Measurements from ENCODE around the gene BANF2.

BANF2 gene

DNA sequence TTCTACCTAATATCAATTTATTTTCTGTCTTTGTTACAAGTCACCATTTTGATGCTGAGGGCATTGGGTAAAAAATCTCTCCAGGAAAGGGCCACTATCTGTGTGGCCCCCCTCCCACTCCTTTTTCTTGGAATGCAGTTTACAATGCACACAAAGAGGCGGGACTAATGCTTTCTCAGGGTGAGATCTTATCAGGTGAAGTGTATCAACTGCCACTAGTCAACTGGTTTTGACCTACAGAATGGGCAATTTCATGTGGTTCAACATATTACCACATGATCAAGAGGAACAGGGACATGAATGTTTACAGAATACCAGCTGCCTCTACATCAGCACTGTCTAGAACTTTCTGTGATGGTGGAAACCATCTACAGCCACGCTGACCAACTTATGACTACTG, 21.5 kb upstream of the BANF2 start:
- Histone ChIP-seq H3K27me3 (ENCODE audit: control insufficient read depth, insufficient read depth, low read length) (no peaks in the 10 kb centered on the region), H3K4me3 (ENCODE audit: low read length) (no peak overlapping the region), H3K9me3 (ENCODE audit: control insufficient read depth, low read depth, low read length) (no peaks in the 10 kb centered on the region), H3K36me3 (ENCODE audit: control insufficient read depth, low read depth, low read length) (peaks cover 8% of the 10 kb centered on the region), H3K4me1 (ENCODE audit: control insufficient read depth, low read depth, low read length) (peaks cover 13% of the 10 kb centered on the region), H3K9ac (ENCODE audit: low read length) (no peak overlapping the region), H3K27ac (ENCODE audit: low read length) (no peak overlapping the region)

DNA sequence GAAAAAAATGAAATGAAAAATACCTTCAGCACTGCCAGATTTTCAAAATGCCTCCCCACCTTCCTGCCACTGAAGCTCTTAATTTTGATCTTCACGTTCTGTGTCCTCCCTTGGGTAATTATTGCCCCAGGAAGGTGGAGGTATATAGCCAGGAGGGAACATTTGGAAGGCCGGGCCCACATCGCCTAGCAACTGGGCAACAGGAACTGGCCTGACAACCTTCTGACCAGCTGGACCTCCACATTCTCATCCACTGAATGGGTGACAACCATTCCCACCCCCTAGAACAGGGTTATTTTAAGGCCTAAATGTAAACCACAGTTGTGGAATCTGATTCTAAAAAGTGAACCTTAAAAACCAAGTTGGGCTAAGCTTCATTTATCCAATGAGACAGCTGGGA, 20.9 kb upstream of the BANF2 start:
- Histone ChIP-seq H3K27me3 (ENCODE audit: control insufficient read depth, insufficient read depth, low read length) (no peaks in the 10 kb centered on the region), H3K9ac (ENCODE audit: low read length) (no peak overlapping the region), H3K4me1 (ENCODE audit: control insufficient read depth, low read depth, low read length) (peaks cover 13% of the 10 kb centered on the region), H3K9me3 (ENCODE audit: control insufficient read depth, low read depth, low read length) (no peaks in the 10 kb centered on the region), H3K27ac (ENCODE audit: low read length) (no peak overlapping the region), H3K4me3 (ENCODE audit: low read length) (no peak overlapping the region), H3K36me3 (ENCODE audit: control insufficient read depth, low read depth, low read length) (peaks cover 8% of the 10 kb centered on the region)

DNA sequence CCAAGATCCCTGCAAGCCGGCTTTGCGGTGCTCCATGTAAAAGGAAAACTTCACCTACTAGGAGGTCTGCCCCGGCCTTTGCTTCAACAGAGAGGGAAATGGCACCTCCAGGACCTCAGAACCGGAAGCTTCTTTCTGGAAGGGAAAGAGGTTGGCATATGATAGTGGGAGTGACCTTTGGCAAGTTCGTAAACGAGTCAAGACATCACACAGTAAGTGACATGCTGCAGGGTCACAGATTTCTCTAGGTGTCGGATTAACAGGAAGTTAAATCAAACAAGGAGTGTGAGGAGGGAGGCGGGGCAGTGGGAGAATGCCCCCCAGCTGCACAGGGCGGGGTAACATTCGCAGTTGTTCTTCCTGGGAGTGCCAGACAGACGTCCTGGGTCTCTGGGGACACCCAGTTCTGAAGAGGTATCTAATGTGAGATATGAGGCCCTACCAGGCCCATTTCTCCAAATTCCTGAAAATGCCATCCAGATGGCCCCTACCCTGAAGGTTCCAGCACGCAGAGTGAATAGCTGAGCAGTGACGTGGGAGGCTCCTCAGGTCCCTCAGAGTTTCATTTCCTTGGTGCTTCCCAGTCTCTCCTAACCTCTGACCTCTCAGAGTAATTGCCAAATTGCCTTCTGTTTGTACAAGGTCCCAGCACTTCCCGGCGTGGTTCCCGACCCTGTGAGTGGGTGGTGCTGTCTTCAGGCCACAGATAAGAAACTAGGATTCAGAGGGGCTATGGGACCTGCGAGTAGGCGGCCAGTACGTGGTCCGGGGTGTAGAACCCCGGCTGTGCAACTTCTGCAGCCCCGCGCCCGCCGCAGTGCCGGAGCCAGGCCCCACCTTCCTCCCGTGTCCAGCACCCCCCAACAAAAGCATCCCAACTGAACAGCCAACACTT, 19.6 kb upstream of the BANF2 start:
- Histone ChIP-seq H3K9ac (ENCODE audit: low read length) (peak overlapping the region; percentile 30), H3K27ac (ENCODE audit: low read length) (no peak overlapping the region), H3K4me3 (ENCODE audit: low read length) (peak overlapping the region; percentile 74), H3K9me3 (ENCODE audit: control insufficient read depth, low read depth, low read length) (no peaks in the 10 kb centered on the region), H3K27me3 (ENCODE audit: control insufficient read depth, insufficient read depth, low read length) (no peaks in the 10 kb centered on the region), H3K36me3 (ENCODE audit: control insufficient read depth, low read depth, low read length) (peaks cover 8% of the 10 kb centered on the region), H3K4me1 (ENCODE audit: control insufficient read depth, low read depth, low read length) (peaks cover 13% of the 10 kb centered on the region)

DNA sequence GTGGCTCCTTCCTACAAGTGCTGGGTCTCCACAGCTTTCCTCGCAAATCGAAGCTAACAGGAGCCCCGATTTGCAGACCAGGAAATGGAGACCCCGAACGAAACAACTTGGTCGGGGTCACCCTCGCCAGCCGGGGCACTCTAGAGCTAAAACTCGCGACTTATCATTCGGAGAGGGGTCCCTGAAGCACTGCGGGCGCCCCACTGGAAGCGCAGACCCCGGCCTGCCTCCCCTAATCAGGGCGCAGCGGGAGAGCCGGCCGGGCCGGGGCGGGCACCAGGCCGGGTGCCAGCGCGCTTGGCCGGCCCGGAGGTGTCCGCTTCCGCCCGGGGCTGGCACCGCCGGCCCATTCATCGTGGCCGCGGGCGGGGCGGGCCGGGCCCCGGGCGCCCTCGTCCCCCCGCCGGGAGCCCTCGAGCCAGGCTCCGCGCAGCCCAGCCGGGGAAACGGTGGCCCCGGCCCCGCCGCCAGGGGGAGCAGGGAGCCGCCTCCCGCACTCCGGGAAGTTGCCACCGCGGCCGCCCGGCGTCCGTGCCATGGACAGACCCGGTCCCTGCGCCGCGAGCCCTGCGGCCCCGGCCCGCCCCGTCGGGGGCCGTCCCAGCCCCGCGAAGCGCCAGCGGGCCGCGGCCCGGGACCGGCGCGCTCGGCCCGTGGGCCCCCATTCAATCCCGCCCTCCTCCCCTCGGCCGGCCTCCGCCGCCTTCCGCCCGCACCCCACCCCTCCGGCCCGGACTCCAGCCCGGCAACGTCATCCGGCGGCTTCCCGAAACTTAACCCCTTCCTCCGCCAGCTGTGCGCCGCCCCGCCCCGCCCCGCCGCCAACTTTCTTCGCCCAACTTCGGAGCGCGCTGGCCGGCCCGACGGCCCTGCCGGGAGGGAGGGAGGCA, 18.7 kb upstream of the BANF2 start:
- no peaks in the 10 kb centered on the region for H3K9me3 ChIP-seq (ENCODE audit: control insufficient read depth, low read depth, low read length)
- H3K27me3 ChIP-seq (ENCODE audit: control insufficient read depth, insufficient read depth, low read length): no peaks in the 10 kb centered on the region
- peaks cover 13% of the 10 kb centered on the region for H3K4me1 ChIP-seq (ENCODE audit: control insufficient read depth, low read depth, low read length)
- H3K36me3 ChIP-seq (ENCODE audit: control insufficient read depth, low read depth, low read length): peaks cover 8% of the 10 kb centered on the region
- peak overlapping the region; percentile 30 for H3K9ac ChIP-seq (ENCODE audit: low read length)
- no peak overlapping the region for H3K27ac ChIP-seq (ENCODE audit: low read length)
- H3K4me3 ChIP-seq (ENCODE audit: low read length): peak overlapping the region; percentile 74

DNA sequence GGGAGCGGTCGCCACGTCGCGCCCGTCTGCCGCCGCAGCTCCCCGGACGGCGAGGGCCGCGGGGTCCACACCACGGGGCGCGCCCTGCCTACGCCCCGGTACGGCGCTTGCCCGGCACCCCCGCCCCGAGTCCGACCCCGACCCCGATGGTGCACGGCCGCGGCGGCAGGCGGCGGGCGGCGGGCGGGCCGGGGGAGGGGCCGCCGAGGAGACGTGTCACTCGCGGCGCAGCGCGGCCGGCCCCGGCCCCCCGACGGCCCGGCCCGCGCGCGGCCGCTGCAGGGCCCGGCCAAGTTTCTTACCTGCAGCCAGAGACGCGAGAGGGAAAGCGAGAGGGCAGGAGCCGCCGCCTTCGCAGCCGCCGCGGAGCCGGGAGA, 18.1 kb upstream of the BANF2 start:
- Histone ChIP-seq H3K27me3 (ENCODE audit: control insufficient read depth, insufficient read depth, low read length) (no peaks in the 10 kb centered on the region), H3K4me1 (ENCODE audit: control insufficient read depth, low read depth, low read length) (peaks cover 13% of the 10 kb centered on the region), H3K36me3 (ENCODE audit: control insufficient read depth, low read depth, low read length) (peaks cover 8% of the 10 kb centered on the region), H3K4me3 (ENCODE audit: low read length) (peak overlapping the region; percentile 51), H3K9ac (ENCODE audit: low read length) (no peak overlapping the region), H3K9me3 (ENCODE audit: control insufficient read depth, low read depth, low read length) (no peaks in the 10 kb centered on the region), H3K27ac (ENCODE audit: low read length) (no peak overlapping the region)

DNA sequence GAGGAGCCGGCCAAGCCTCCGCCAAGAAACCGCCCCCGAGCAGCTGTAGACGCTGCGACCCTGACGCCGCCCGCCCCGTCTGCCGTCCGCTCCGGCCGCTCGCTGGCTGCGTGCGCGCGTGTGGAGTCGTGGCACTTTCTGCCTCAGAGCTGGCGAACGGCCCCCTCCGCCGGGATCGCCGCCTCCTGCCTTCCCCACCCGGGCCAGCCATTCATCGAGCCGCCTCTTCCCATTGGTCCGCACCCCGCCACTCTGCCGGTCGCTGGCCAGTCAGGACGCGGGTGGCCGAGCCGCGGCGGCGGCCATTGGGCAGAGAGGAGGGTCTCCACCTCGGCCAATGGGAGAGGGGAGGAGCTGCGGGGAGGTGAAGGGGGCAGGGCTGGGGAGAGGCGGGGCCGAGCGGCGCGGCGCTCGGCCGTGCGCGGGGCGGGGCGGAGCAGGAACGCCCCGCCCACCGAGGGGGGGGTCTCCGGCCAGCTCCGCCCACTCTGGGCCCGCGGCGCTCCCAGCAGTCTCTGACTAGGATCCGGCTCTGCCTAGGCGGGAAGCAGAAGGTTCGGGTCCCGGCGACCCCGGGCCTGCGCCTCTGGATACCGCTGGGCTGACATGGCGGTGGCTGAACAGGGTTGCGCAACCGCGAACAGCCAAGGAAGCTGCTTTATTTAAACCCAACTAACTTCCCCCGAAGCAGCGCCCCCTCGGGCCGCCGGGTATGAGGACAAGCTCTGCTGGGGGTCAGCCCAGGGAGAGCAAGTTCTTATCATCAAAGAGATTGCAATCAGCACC, 17.5 kb upstream of the BANF2 start, which contains the start of gene RRBP1:
TSS of gene RRBP1 (minus strand) at position 140 of the 786 bp plus-strand sequence. CDS start 21,735 bp downstream, outside the sequence.
- peak within 1 kb of the TSS; percentile 71 for H3K4me3 ChIP-seq (ENCODE audit: low read length)
- H3K4me1 ChIP-seq (ENCODE audit: control insufficient read depth, low read depth, low read length): peaks cover 13% of the 10 kb centered on the region
- no peaks in the 10 kb centered on the region for H3K9me3 ChIP-seq (ENCODE audit: control insufficient read depth, low read depth, low read length)
- peak within 1 kb of the TSS; percentile 26 for H3K9ac ChIP-seq (ENCODE audit: low read length)
- H3K36me3 ChIP-seq (ENCODE audit: control insufficient read depth, low read depth, low read length): peaks cover 4% of the 10 kb centered on the region
- no peak within 1 kb of the TSS for H3K27ac ChIP-seq (ENCODE audit: low read length)
- no peaks in the 10 kb centered on the region for H3K27me3 ChIP-seq (ENCODE audit: control insufficient read depth, insufficient read depth, low read length)

DNA sequence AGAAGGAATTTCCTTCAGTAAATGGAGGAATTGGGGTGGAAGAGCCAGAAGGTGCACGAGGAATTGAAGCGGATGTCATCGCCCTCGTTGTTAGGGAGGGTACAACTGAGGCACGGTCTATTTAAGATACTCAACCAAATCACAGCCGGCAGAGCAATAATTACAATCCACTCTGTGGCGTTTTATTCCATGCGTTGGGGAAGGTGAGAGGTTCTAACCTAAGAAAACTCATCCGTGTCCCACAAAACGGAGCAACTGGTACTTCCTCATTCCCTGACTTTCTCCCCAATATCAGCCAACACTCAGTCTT, 16.9 kb upstream of the BANF2 start:
- H3K27me3 ChIP-seq (ENCODE audit: control insufficient read depth, insufficient read depth, low read length): no peaks in the 10 kb centered on the region
- H3K9ac ChIP-seq (ENCODE audit: low read length): peak overlapping the region; percentile 26
- no peak overlapping the region for H3K27ac ChIP-seq (ENCODE audit: low read length)
- no peaks in the 10 kb centered on the region for H3K9me3 ChIP-seq (ENCODE audit: control insufficient read depth, low read depth, low read length)
- H3K4me1 ChIP-seq (ENCODE audit: control insufficient read depth, low read depth, low read length): peaks cover 13% of the 10 kb centered on the region
- peak overlapping the region; percentile 71 for H3K4me3 ChIP-seq (ENCODE audit: low read length)
- peaks cover 4% of the 10 kb centered on the region for H3K36me3 ChIP-seq (ENCODE audit: control insufficient read depth, low read depth, low read length)

DNA sequence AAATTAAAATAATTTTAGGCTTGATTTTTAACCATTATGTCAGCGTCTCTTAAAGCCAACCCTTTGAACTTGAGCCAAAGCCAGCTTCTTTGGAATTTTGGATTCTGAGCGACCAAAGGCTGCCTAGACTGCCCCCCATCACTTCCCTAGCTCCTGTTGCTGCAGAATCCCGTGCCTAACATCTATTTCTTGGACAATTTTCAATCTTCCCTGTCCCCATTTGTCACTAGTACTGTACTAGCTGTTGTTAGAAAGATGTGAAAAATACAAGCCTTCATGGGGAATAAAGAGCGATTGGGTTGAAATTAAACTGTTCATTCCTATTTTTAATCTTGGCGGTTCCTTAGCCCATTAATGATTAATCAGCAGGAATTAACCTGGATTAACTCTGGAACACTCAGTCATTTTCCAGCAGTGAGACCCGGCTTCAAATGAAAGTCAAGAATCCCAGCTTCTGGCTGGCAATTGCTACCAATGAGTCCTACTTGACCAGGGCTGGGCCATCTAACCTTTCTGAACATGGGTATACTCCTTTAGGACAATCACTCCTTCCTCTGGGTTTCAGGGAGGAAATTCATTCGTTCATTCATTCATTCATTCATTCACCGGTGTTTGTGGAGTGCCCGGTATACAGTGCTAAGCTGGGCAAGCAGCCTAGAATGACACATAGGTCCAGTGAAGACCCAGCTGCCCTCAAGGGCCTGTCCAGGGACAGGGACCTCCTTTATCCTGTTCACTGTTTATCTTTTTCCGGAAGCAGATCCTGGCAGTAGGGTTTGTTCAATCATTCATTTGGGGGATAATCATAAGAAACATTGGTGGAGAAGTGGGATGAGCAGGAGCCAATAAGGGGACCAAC, 16.3 kb upstream of the BANF2 start:
- H3K4me3 ChIP-seq (ENCODE audit: low read length): peak overlapping the region; percentile 71
- H3K27ac ChIP-seq (ENCODE audit: low read length): no peak overlapping the region
- H3K9me3 ChIP-seq (ENCODE audit: control insufficient read depth, low read depth, low read length): no peaks in the 10 kb centered on the region
- peaks cover 4% of the 10 kb centered on the region for H3K36me3 ChIP-seq (ENCODE audit: control insufficient read depth, low read depth, low read length)
- no peaks in the 10 kb centered on the region for H3K27me3 ChIP-seq (ENCODE audit: control insufficient read depth, insufficient read depth, low read length)
- no peak overlapping the region for H3K9ac ChIP-seq (ENCODE audit: low read length)
- H3K4me1 ChIP-seq (ENCODE audit: control insufficient read depth, low read depth, low read length): peaks cover 13% of the 10 kb centered on the region

DNA sequence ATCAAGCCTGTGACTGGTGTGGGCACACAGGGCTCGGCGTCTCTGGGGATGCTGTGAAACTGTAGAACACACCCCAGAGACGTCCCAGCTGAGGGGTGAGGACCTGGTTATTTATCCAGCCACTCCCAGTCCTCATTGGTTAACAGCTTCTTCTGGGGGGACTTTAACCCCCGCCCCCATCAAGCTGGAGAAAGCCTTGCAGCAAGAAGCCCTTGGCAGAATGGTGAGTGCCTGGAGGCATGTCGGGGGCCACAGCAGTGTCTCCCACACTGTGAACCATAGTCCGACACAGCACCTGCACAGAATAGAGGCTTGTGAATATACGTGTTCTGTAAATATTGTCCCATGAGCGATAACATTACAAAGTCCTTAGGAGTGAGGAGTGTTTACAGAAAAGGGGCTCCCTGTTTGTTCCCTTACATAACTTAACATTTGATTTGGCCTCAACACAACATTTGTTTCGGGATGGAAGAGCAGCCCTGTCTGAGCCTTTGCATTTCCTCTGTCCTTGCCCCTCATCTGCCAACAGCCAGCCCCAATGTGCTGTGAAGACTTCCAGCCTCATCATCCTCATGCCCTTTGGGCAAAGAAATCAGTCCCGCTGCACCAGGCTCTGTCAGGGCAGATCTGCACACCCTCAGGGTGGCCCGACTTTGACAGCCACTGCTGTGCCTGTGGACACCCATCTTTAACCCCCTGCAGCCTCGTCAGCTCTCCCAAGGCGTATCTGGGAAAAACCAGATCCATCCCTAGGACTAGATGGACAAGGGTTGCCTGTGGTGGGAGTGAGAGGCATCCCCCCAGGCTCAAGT, 15.5 kb upstream of the BANF2 start:
- H3K27me3 ChIP-seq (ENCODE audit: control insufficient read depth, insufficient read depth, low read length): no peaks in the 10 kb centered on the region
- H3K36me3 ChIP-seq (ENCODE audit: control insufficient read depth, low read depth, low read length): no peaks in the 10 kb centered on the region
- no peak overlapping the region for H3K4me3 ChIP-seq (ENCODE audit: low read length)
- H3K9me3 ChIP-seq (ENCODE audit: control insufficient read depth, low read depth, low read length): no peaks in the 10 kb centered on the region
- no peak overlapping the region for H3K9ac ChIP-seq (ENCODE audit: low read length)
- H3K27ac ChIP-seq (ENCODE audit: low read length): no peak overlapping the region
- H3K4me1 ChIP-seq (ENCODE audit: control insufficient read depth, low read depth, low read length): peaks cover 13% of the 10 kb centered on the region

DNA sequence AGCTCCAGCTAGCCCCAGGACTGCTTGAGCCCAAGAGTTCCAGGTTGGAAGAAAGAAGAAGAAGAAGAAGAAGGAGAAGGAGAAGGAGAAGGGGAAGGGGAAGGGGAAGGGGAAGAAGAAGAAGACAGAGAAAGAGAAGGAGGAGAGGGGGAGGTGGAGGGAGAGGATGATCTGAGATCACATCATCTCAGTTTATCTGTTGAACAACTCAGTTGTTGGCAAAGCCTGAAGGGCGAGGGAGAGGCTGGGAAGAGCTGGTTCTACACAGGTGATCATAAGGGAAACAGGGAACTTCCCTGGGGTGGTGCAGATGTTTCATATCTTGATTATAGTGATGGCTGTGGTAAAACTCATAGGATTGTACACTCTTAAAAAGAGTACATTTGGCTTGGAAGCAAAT, 14.6 kb upstream of the BANF2 start:
- Histone ChIP-seq H3K27me3 (ENCODE audit: control insufficient read depth, insufficient read depth, low read length) (no peaks in the 10 kb centered on the region), H3K9me3 (ENCODE audit: control insufficient read depth, low read depth, low read length) (no peaks in the 10 kb centered on the region), H3K36me3 (ENCODE audit: control insufficient read depth, low read depth, low read length) (no peaks in the 10 kb centered on the region), H3K4me3 (ENCODE audit: low read length) (no peak overlapping the region), H3K4me1 (ENCODE audit: control insufficient read depth, low read depth, low read length) (peaks cover 4% of the 10 kb centered on the region), H3K9ac (ENCODE audit: low read length) (no peak overlapping the region), H3K27ac (ENCODE audit: low read length) (no peak overlapping the region)

Measured in iPS-18a (cell line).